A549 (cell line): Measurements from ENCODE around the gene KCNRG. TPM values are rescaled to one million over a fixed set of nuclear protein-coding genes. Genes with fewer than 3 reads are reported as not detected.

ENCODE experiments used
- ATAC-seq, 2 experiments: fragments of 200-7000 bp in 1 of 2; fragments of >200 bp in 1 of 2; cut with Nextera tagmentation in 1 of 2; cut with Tn5 transposase in 1 of 2; 3 replicates each; pipeline versions ENCODE4 v1.8.0 to v1.9.1; 2018 to 2020; ENCODE audit warnings: mild to moderate bottlenecking in 1 of 2, moderate library complexity in 1 of 2
- CTCF ChIA-PET: fragments of 300-600 bp; sonication (Branson Sonifier 250); formaldehyde crosslinking; extraction: SDS; loops from one replicate; lab custom pipeline; 2021; ENCODE audit warnings: antibody characterized with exemption, inconsistent platforms; lab: Yijun Ruan, JAX
- POLR2A ChIA-PET: fragments of 350-600 bp; formaldehyde crosslinking; extraction: SDS; loops from one replicate; lab custom pipeline; 2021; ENCODE audit warnings: antibody characterized with exemption, inconsistent platforms; lab: Yijun Ruan, JAX
- DNase-seq, 2 experiments: peaks; one replicate each; pipeline versions ENCODE4 v3.0.0 to v3.0.0-alpha.2; 2011 to 2016; ENCODE audit warnings: low read depth in 1 of 2, low spot score in 1 of 2
- FAIRE-seq: peaks from 2 replicates; lab custom pipeline; 2011; peaks lifted over from hg19 to GRCh38; lab: Jason Lieb, UNC
- H3K27ac ChIP-seq, 2 experiments: fragments of >200 bp; sonication (Bioruptor Twin); formaldehyde crosslinking; 3 replicates each; pipeline ENCODE4 v1.5.1; 2016 to 2017
- H3K4me1 ChIP-seq: fragments of >200 bp; sonication (Bioruptor Twin); formaldehyde crosslinking; 3 replicates; pipeline ENCODE4 v1.6.1; 2016
- H3K4me2 ChIP-seq: fragments of >200 bp; sonication (Bioruptor Twin); formaldehyde crosslinking; 3 replicates; pipeline ENCODE4 v1.6.1; 2016
- H3K4me3 ChIP-seq: fragments of >200 bp; sonication (Bioruptor Twin); formaldehyde crosslinking; 3 replicates; pipeline ENCODE4 v1.5.1; 2016
- H3K9me3 ChIP-seq: fragments of >200 bp; sonication (Bioruptor Twin); formaldehyde crosslinking; 3 replicates; pipeline ENCODE4 v1.6.1; 2016
- ATOH8 ChIP-seq: fragments of 250-450 bp; sonication (Bioruptor Pico); IDR thresholded peaks from 2 replicates; pipeline ENCODE4 v1.5.0; 2020; ENCODE audit warnings: low read depth, mild to moderate bottlenecking, moderate library complexity
- BCL3 ChIP-seq: fragments of >200 bp; sonication (Bioruptor Twin); formaldehyde crosslinking; IDR thresholded peaks from 3 replicates; pipeline ENCODE4 v1.6.1; 2016
- BHLHE40 ChIP-seq: IDR thresholded peaks from 2 replicates; pipeline ENCODE4 v1.6.1; 2012; ENCODE audit warnings: low read depth, low read length, inconsistent platforms
- CBX8 ChIP-seq: fragments of 200-600 bp; sonication (generic); IDR thresholded peaks from 2 replicates; pipeline ENCODE4 v1.6.1; 2016
- CHD4 ChIP-seq: fragments of 200-600 bp; sonication (generic); IDR thresholded peaks from 2 replicates; pipeline ENCODE4 v1.6.1; 2016; ENCODE audit warnings: antibody characterized with exemption, mild to moderate bottlenecking, borderline replicate concordance
- CTCF ChIP-seq: fragments of >200 bp; sonication (Bioruptor Twin); formaldehyde crosslinking; IDR thresholded peaks from 3 replicates; pipeline ENCODE4 v1.5.1; 2016
- EHF ChIP-seq: fragments of 250-450 bp; sonication (Bioruptor Pico); IDR thresholded peaks from 2 replicates; pipeline ENCODE4 v1.5.0; 2020; ENCODE audit warnings: mild to moderate bottlenecking
- EHMT2 ChIP-seq: fragments of 200-600 bp; sonication (generic); IDR thresholded peaks from 2 replicates; pipeline ENCODE4 v1.6.1; 2016; ENCODE audit warnings: antibody characterized with exemption, low read depth, mild to moderate bottlenecking, moderate library complexity
- EP300 ChIP-seq, 2 experiments: fragments of >200 bp; sonication (Bioruptor Twin); formaldehyde crosslinking; IDR thresholded peaks; 2 replicates in 1 of 2; 3 replicates in 1 of 2; pipeline ENCODE4 v1.6.1; 2016 to 2017
- FOSB ChIP-seq: fragments of 250-450 bp; sonication (Bioruptor Pico); IDR thresholded peaks from 2 replicates; pipeline ENCODE4 v1.5.0; 2020; ENCODE audit warnings: mild to moderate bottlenecking, moderate library complexity
- HDAC2 ChIP-seq: fragments of 200-600 bp; sonication (generic); IDR thresholded peaks from 2 replicates; pipeline ENCODE4 v1.6.1; 2016
- HES2 ChIP-seq: fragments of >200 bp; sonication (Bioruptor Twin); formaldehyde crosslinking; IDR thresholded peaks from 2 replicates; pipeline ENCODE4 v1.6.1; 2016
- HOXA7 ChIP-seq: fragments of 250-450 bp; sonication (Bioruptor Pico); IDR thresholded peaks from 2 replicates; pipeline ENCODE4 v1.5.0; 2020; ENCODE audit warnings: mild to moderate bottlenecking, moderate library complexity
- JUNB ChIP-seq: fragments of >200 bp; sonication (Bioruptor Twin); formaldehyde crosslinking; IDR thresholded peaks from 2 replicates; pipeline ENCODE4 v1.6.1; 2016
- KDM1A ChIP-seq: fragments of 200-600 bp; sonication (generic); IDR thresholded peaks from 2 replicates; pipeline ENCODE4 v1.6.1; 2016; ENCODE audit warnings: low read depth, mild to moderate bottlenecking
- KDM5A ChIP-seq: fragments of 200-600 bp; sonication (generic); IDR thresholded peaks from 2 replicates; pipeline ENCODE4 v1.6.1; 2016; ENCODE audit warnings: antibody characterized with exemption, mild to moderate bottlenecking
- MAFK ChIP-seq: fragments of 450-650 bp; IDR thresholded peaks from 2 replicates; pipeline ENCODE4 v1.6.1; 2014; ENCODE audit not compliant: partially characterized antibody
- MAZ ChIP-seq: fragments of 150-350 bp; IDR thresholded peaks from 2 replicates; pipeline ENCODE4 v1.6.1; 2014; ENCODE audit warnings: antibody characterized with exemption, low read depth, low read length, borderline replicate concordance
- NFE2L2 ChIP-seq: fragments of 150-350 bp; conservative IDR thresholded peaks from 2 replicates; pipeline ENCODE4 v1.6.1; 2014; ENCODE audit warnings: low read length
- NR3C1 ChIP-seq: fragments of >200 bp; sonication (Bioruptor Twin); formaldehyde crosslinking; IDR thresholded peaks from 3 replicates; pipeline ENCODE4 v1.6.1; 2017
- PHF8 ChIP-seq: fragments of 200-600 bp; sonication (generic); IDR thresholded peaks from 2 replicates; pipeline ENCODE4 v1.6.1; 2016; ENCODE audit warnings: low read depth, mild to moderate bottlenecking, antibody characterized with exemption, moderate library complexity, borderline replicate concordance
- RARB ChIP-seq: fragments of 250-450 bp; sonication (Bioruptor Pico); IDR thresholded peaks from 2 replicates; pipeline ENCODE4 v1.8.0; 2021; ENCODE audit warnings: mild to moderate bottlenecking, moderate library complexity
- RFX5 ChIP-seq: fragments of 450-650 bp; IDR thresholded peaks from 2 replicates; pipeline ENCODE4 v1.7.1; 2014; ENCODE audit warnings: antibody characterized with exemption, mild to moderate bottlenecking, moderate library complexity
- RNF2 ChIP-seq: fragments of 200-600 bp; sonication (generic); IDR thresholded peaks from 2 replicates; pipeline ENCODE4 v1.6.1; 2016; ENCODE audit warnings: low read depth, mild to moderate bottlenecking, antibody characterized with exemption, moderate library complexity, borderline replicate concordance
- SMC3 ChIP-seq: fragments of >200 bp; sonication (Bioruptor Twin); formaldehyde crosslinking; IDR thresholded peaks from 3 replicates; pipeline ENCODE4 v1.6.1; 2018; ENCODE audit warnings: inconsistent platforms
- SREBF2 ChIP-seq: fragments of 450-650 bp; IDR thresholded peaks from 2 replicates; pipeline ENCODE4 v1.6.1; 2014; ENCODE audit warnings: mild to moderate bottlenecking, moderate library complexity
- TP53 ChIP-seq: fragments of 250-450 bp; sonication (Bioruptor Pico); IDR thresholded peaks from 2 replicates; pipeline ENCODE4 v1.5.0; 2021; ENCODE audit warnings: mild to moderate bottlenecking, moderate library complexity
- ZFP36 ChIP-seq: fragments of 450-650 bp; IDR thresholded peaks from 2 replicates; pipeline ENCODE4 v1.6.1; 2014; ENCODE audit warnings: borderline replicate concordance; ENCODE audit not compliant: partially characterized antibody
- ZNF302 ChIP-seq: fragments of 250-450 bp; sonication (Bioruptor Pico); IDR thresholded peaks from 2 replicates; pipeline ENCODE4 v1.9.0; 2021; ENCODE audit warnings: inconsistent platforms, mild to moderate bottlenecking, moderate library complexity
- WGBS: methylation state at CpG from one replicate; pipeline ENCODE4 v1.1.6; 2017; ENCODE audit errors: missing lambda C conversion rate; 5-methylcytosine and 5-hydroxymethylcytosine counted together
- polyA plus RNA-seq, 4 experiments: library from polyadenylated mRNA; depleted of rRNA in 3 of 4; stranded (reverse); fragments of >200 nt; fragmentation: RNase III in 1 of 4; extraction: RNeasy Plus Mini Kit Qiagen cat#74134 plus additional on column Dnase treatment in 1 of 4; gene quantifications; 2 replicates in 3 of 4; 3 replicates in 1 of 4; pipeline ENCODE4 v1.2.3, GENCODE V29; 2011 to 2017

Gene KCNRG
- polyA plus RNA-seq, 2 of the 4 experiments (the other 2 are of a cell fraction): 0.53 to 1.5 TPM

GRCh38 chr13:50017819-50018218, 2.6 kb downstream of the KCNRG start:
- no peak for FAIRE-seq
- no peak for DNase-seq
- no peak overlapping the region for H3K4me2 ChIP-seq
- CTCF ChIA-PET: no interaction called here
- no peaks in the 10 kb centered on the region for H3K4me1 ChIP-seq
- H3K27ac ChIP-seq: no peak overlapping the region
- POLR2A ChIA-PET: interaction anchor here (0.6 kb wide), 1 partner anchor 20 kb away, joined by 4 read pairs; no protein-coding TSS in a partner anchor
- H3K9me3 ChIP-seq: no peaks in the 10 kb centered on the region
- ATAC-seq: no peak
- no peak for TF ChIP-seq CTCF
- no peak for TF ChIP-seq HDAC2
- TF ChIP-seq EHF: no peak
- TF ChIP-seq EHMT2: no peak
- TF ChIP-seq BCL3: no peak
- TF ChIP-seq ZNF302 (CRISPR knock-in tag): no peak
- no peak for TF ChIP-seq MAZ
- TF ChIP-seq RFX5: no peak
- no peak for TF ChIP-seq CHD4
- no peak for TF ChIP-seq CBX8
- no peak for TF ChIP-seq EP300 (IDR thresholded peaks at IDR 0.05)
- TF ChIP-seq RNF2: no peak
- no peak for TF ChIP-seq SREBF2
- TF ChIP-seq NFE2L2: no peak
- TF ChIP-seq ZFP36: no peak
- TF ChIP-seq SMC3: no peak
- H3K4me3 ChIP-seq: no peak overlapping the region

GRCh38 chr13:50025436-50025835, 10.2 kb downstream of the KCNRG start:
- H3K4me1 ChIP-seq: peaks cover 5% of the 10 kb centered on the region; the same call in 2 of the 3 replicates
- ChIA-PET CTCF (interaction anchor here (1.6 kb wide), 1 partner anchor 28 kb away, joined by 4 read pairs; the partner anchor contains the start of gene TRIM13), POLR2A (no interaction called here)
- no peak overlapping the region for H3K27ac ChIP-seq
- FAIRE-seq (no peak), ATAC-seq (no peak), DNase-seq (no peak)
- H3K4me2 ChIP-seq: no peak overlapping the region
- no peaks in the 10 kb centered on the region for H3K9me3 ChIP-seq
- 86% methylated on average over 1 of the region's 1 CpG for WGBS
- TF ChIP-seq RARB (CRISPR knock-in tag) (no peak), KDM5A (no peak), CHD4 (no peak), HOXA7 (no peak), PHF8 (no peak), NFE2L2 (no peak), CTCF (no peak), BHLHE40 (no peak), KDM1A (no peak), HES2 (no peak), TP53 (CRISPR knock-in tag) (no peak), EHMT2 (no peak), RFX5 (no peak), BCL3 (no peak), NR3C1 (no peak), FOSB (no peak), ATOH8 (CRISPR knock-in tag) (no peak), MAFK (no peak), JUNB (no peak), EP300 (IDR thresholded peaks at IDR 0.05) (no peak)
- H3K4me3 ChIP-seq: no peak overlapping the region
